Measurements from ENCODE around the gene FCSK. TPM values are rescaled to one million over a fixed set of nuclear protein-coding genes. Genes with fewer than 3 reads are reported as not detected.

FCSK gene
- total and polyA plus RNA-seq, 2 of the 8 experiments (the other 6 are each of a cell fraction or from before 2014, with no cell fraction given): 4.6 to 5.1 TPM

DNA sequence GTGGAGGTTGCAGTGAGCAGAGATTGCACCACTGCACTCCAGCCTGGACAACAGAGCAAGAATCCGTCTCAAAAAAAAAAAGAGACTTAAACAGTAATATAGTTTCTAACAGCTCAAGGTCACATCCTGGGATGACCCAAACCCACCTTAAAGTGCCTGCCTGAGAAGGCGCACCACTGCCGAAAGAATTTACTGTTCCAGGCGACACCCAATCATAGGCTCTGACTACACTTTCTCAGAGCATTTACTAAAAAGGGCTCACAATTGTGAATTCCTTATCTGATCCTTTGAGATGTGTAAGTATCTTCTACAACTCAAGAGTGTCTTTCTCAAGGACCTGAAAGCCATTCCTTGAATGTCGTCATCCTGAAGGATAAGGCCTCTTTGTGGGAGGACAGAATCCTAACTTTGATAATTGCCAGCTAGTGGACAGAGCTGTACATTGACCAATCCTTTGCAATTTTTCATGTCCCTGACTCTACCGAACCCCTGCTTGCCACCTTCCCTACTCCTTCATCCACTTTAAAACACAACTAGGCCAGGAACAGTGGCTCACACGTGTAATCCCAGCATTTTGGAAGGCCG, 12.9 kb upstream of the FCSK start:
- FAIRE-seq (no peak), DNase-seq (ENCODE audit: low read depth in 1 of 2, low spot score in 2 of 2) (no peak)
- Histone ChIP-seq H3K27me3 (replicated peaks in 1 of 4; ENCODE audit: control insufficient read depth in 3 of 4, extremely low read depth in 1 of 4, insufficient read depth in 3 of 4, low read length in 3 of 4) (no peaks in the 10 kb centered on the region), H3K27ac (ENCODE audit: low read depth, low read length) (no peak overlapping the region), H3K23ac (ENCODE audit: insufficient read length) (no peak overlapping the region), H2BK15ac (ENCODE audit: low read length) (no peak overlapping the region), H3K4me1 (replicated peaks in 1 of 4; ENCODE audit: control insufficient read depth in 3 of 4, insufficient read depth in 4 of 4, low read length in 3 of 4) (peaks cover 4 to 22% (median 14%) of the 10 kb centered on the region in 4 experiments), H4K8ac (ENCODE audit: extremely low read depth, insufficient read depth, low read length) (no peak overlapping the region), H3K18ac (ENCODE audit: extremely low read depth, low read length) (no peak overlapping the region), H2AK5ac (ENCODE audit: low read depth, low read length) (no peak overlapping the region), H3K79me1 (ENCODE audit: low read depth, low read length) (0 out of 2 replicates have a peak, but pooled peaks cover 7% of the 10 kb centered on the region), H4K20me1 (replicated peaks in 1 of 2; ENCODE audit: control insufficient read depth in 1 of 2, insufficient read depth in 2 of 2, low read length in 2 of 2) (no peaks in the 10 kb centered on the region), H3K4ac (replicated peaks; ENCODE audit: insufficient read length, low read depth, low read length) (no peak overlapping the region), H2BK5ac (ENCODE audit: low read depth, low read length) (no peak overlapping the region), H3K79me2 (ENCODE audit: control insufficient read depth in 1 of 2, insufficient read depth in 2 of 2, low read length in 2 of 2) (peaks cover 0 to 19% of the 10 kb centered on the region in 2 experiments; a peak in 2 of 4 replicates), H3K56ac (replicated peaks; ENCODE audit: insufficient read length, low read depth, low read length) (no peak overlapping the region), H3K4me2 (ENCODE audit: insufficient read depth in 1 of 2, low read depth in 2 of 2, low read length in 2 of 2) (no peak overlapping the region), H3K9ac (replicated peaks in 1 of 4; ENCODE audit: extremely low read depth in 1 of 4, low read depth in 3 of 4, low read length in 3 of 4) (no peak overlapping the region), H2BK120ac (replicated peaks; ENCODE audit: low read depth, low read length) (no peak overlapping the region), H2AFZ (ENCODE audit: low read length) (no peak overlapping the region), H2BK12ac (ENCODE audit: low read depth, low read length) (no peak overlapping the region), H2BK20ac (ENCODE audit: low read length) (no peak overlapping the region), H3K4me3 (ENCODE audit: extremely low read depth in 1 of 4, insufficient read depth in 2 of 4, low read depth in 3 of 4, low read length in 4 of 4) (no peak overlapping the region), H3K14ac (ENCODE audit: insufficient read length) (no peak overlapping the region), H3K9me3 (ENCODE audit: insufficient read depth in 2 of 2, low read depth in 1 of 2, low read length in 1 of 2) (no peaks in the 10 kb centered on the region), H3K36me3 (ENCODE audit: control insufficient read depth in 2 of 4, insufficient read depth in 4 of 4, low read length in 3 of 4) (no peaks in the 10 kb centered on the region), H3K23me2 (ENCODE audit: low read depth, low read length) (peaks cover 11% of the 10 kb centered on the region), H4K5ac (ENCODE audit: insufficient read length, low read depth, low read length) (no peak overlapping the region), H4K91ac (replicated peaks; ENCODE audit: insufficient read length, low read length) (no peak overlapping the region)
- 87% methylated on average over 8 of the region's 8 CpGs; no CpG with 5 or more reads in 1 of the 2 experiments for WGBS, 2 experiments (ENCODE audit: extremely low coverage in 1 of 2, insufficient coverage in 1 of 2, insufficient read length in 1 of 2, insufficient replicate concordance in 2 of 2, low coverage in 1 of 2, low lambda C conversion rate in 2 of 2, missing lambda C conversion rate in 1 of 2)
- ChIA-PET CTCF (ENCODE audit: partially characterized antibody) (interaction anchor here (0.5 to 2.6 kb wide), 8 partner anchors 8 to 581 kb away, joined by 3 to 10 read pairs (median 3); no protein-coding TSS in a partner anchor), POLR2A (ENCODE audit: partially characterized antibody) (interaction anchor here (0.6 to 3.6 kb wide), 3 partner anchors 12 to 914 kb away, joined by 3 to 18 read pairs (median 17); partner anchors contain the start of gene FCSK)
- TF ChIP-seq YY1 (IDR thresholded peaks at IDR 0.05; ENCODE audit: low read depth, low read length): no peak
- no peak for TF ChIP-seq POU5F1 (IDR thresholded peaks at IDR 0.05; ENCODE audit: low read depth, low read length)
- no peak for TF ChIP-seq TBP (IDR thresholded peaks at IDR 0.05; ENCODE audit: low read depth, low read length)
- no peak for TF ChIP-seq POLR2AphosphoS5 (IDR thresholded peaks at IDR 0.05; ENCODE audit: low read depth, low read length)
- no peak for TF ChIP-seq TAF1 (IDR thresholded peaks at IDR 0.05; ENCODE audit: low read depth, low read length)
- no peak for TF ChIP-seq RFX5 (IDR thresholded peaks at IDR 0.05; ENCODE audit: borderline replicate concordance, low read depth, low read length)
